D721Med (cell line): ENCODE data around the gene PDGFRB.

ENCODE experiments used
- DNase-seq: peaks from one replicate; pipeline ENCODE4 v3.0.0; 2011; ENCODE audit warnings: low spot score; ENCODE audit not compliant: insufficient read length
- FAIRE-seq: peaks from 2 replicates; lab custom pipeline; 2011; peaks lifted over from hg19 to GRCh38; lab: Jason Lieb, UNC
- CTCF ChIP-seq: IDR thresholded peaks from 2 replicates; pipeline ENCODE4 v1.5.1; 2012; ENCODE audit warnings: mild to moderate bottlenecking, control low read depth; ENCODE audit not compliant: insufficient read depth; ENCODE audit errors: missing control alignments

Gene PDGFRB

GRCh38 chr5:150172145-150172544, 16.5 kb upstream of the PDGFRB start:
- DNase-seq, result no peak
- TF ChIP-seq CTCF, result no peak
- no peak for FAIRE-seq

GRCh38 chr5:150168864-150169263, 13.2 kb upstream of the PDGFRB start:
- TF ChIP-seq CTCF, result no peak
- FAIRE-seq, result no peak
- DNase-seq, result no peak

- FAIRE-seq, result no peak
- TF ChIP-seq CTCF, result no peak
- DNase-seq, result no peak
These were observed 12.3 kb upstream of the PDGFRB start for GRCh38 chr5:150167908-150168307.

GRCh38 chr5:150167512-150167850, 11.8 kb upstream of the PDGFRB start:
- TF ChIP-seq CTCF, result no peak
- no peak for DNase-seq
- FAIRE-seq, result no peak

- no peak for TF ChIP-seq CTCF
- DNase-seq, result no peak
- no peak for FAIRE-seq
These were observed 11.2 kb upstream of the PDGFRB start, which contains the start of gene CDX1 for GRCh38 chr5:150166650-150167511. TSS of gene CDX1 (plus strand) at chr5:150166778. CDS start at chr5:150166877, 99 bp downstream.

GRCh38 chr5:150166037-150166649, 10.5 kb upstream of the PDGFRB start:
- no peak for TF ChIP-seq CTCF
- DNase-seq, result no peak
- FAIRE-seq, result no peak
